Common myeloid progenitor, CD34-positive (primary cell): ENCODE data around the gene CCDC200.
"Not testable (repeated sequence)": the region's sequence is repeated elsewhere in the genome, so short reads cannot be mapped to it uniquely, and the experiment has no call there.

Source experiments
- CTCF ChIA-PET: fragments of 350-600 bp; sonication (Branson Sonifier 250); formaldehyde crosslinking; loops from one replicate; lab custom pipeline; 2021; ENCODE audit warnings: antibody characterized with exemption; lab: Charles Lee
- POLR2A ChIA-PET: fragments of 350-600 bp; sonication (Branson Sonifier 250); formaldehyde crosslinking; loops from one replicate; lab custom pipeline; 2021; ENCODE audit warnings: antibody characterized with exemption; lab: Charles Lee
- DNase-seq, 3 donors: peaks; one replicate each; pipeline versions ENCODE4 v3.0.0 to v3.0.0-alpha.2; 2013
- H3K27ac ChIP-seq, 2 experiments: 1 replicate in 1 of 2; 2 replicates in 1 of 2; pipeline ENCODE4 v1.7.0; 2013; ENCODE audit warnings: inconsistent platforms in 2 of 2, low read length in 2 of 2, mild to moderate bottlenecking in 2 of 2, low read depth in 1 of 2, moderate library complexity in 1 of 2; ENCODE audit not compliant: severe bottlenecking in 2 of 2, insufficient read depth in 1 of 2, poor library complexity in 1 of 2
- H3K27me3 ChIP-seq, 5 experiments: replicated peaks in 2 of 5; 1 replicate in 3 of 5; 2 replicates in 2 of 5; pipeline versions ENCODE4 v1.6.1 to v1.7.0; 2013; ENCODE audit warnings: low read length in 4 of 5, mild to moderate bottlenecking in 2 of 5, moderate library complexity in 2 of 5, inconsistent platforms in 1 of 5; ENCODE audit not compliant: insufficient read depth in 5 of 5, control insufficient read depth in 4 of 5
- H3K36me3 ChIP-seq, 4 experiments: 1 replicate in 2 of 4; 2 replicates in 2 of 4; pipeline versions ENCODE4 v1.6.1 to v1.7.0; 2013; ENCODE audit warnings: low read length in 3 of 4, control low read depth in 1 of 4, mild to moderate bottlenecking in 1 of 4; ENCODE audit not compliant: control insufficient read depth in 4 of 4, insufficient read depth in 4 of 4
- H3K4me1 ChIP-seq, 4 experiments: 1 replicate in 3 of 4; 2 replicates in 1 of 4; pipeline versions ENCODE4 v1.6.1 to v1.7.1; 2013; ENCODE audit warnings: low read length in 3 of 4, mild to moderate bottlenecking in 3 of 4, control low read depth in 1 of 4, inconsistent platforms in 1 of 4, moderate library complexity in 1 of 4; ENCODE audit not compliant: control insufficient read depth in 4 of 4, insufficient read depth in 4 of 4; ENCODE audit errors: control extremely low read depth in 1 of 4
- H3K4me3 ChIP-seq, 7 experiments: 1 replicate in 4 of 7; 2 replicates in 3 of 7; pipeline versions ENCODE4 v1.5.1 to v1.7.0; 2013; ENCODE audit warnings: mild to moderate bottlenecking in 7 of 7, low read length in 6 of 7, moderate library complexity in 6 of 7, inconsistent platforms in 2 of 7, low read depth in 2 of 7, control low read depth in 1 of 7; ENCODE audit not compliant: insufficient read depth in 4 of 7, control insufficient read depth in 1 of 7; ENCODE audit errors: extremely low read depth in 1 of 7
- H3K9me3 ChIP-seq, 5 experiments: 1 replicate in 4 of 5; 2 replicates in 1 of 5; pipeline versions ENCODE4 v1.6.1 to v1.7.1; 2013; ENCODE audit warnings: low read length in 4 of 5, mild to moderate bottlenecking in 2 of 5, inconsistent platforms in 1 of 5, low read depth in 1 of 5, moderate library complexity in 1 of 5; ENCODE audit not compliant: control insufficient read depth in 4 of 5, insufficient read depth in 2 of 5; ENCODE audit errors: control extremely low read depth in 1 of 5
- WGBS: methylation state at CpG from one replicate; pipeline ENCODE4 v1.1.5; 2013; ENCODE audit not compliant: insufficient coverage; 5-methylcytosine and 5-hydroxymethylcytosine counted together

CCDC200 gene

DNA sequence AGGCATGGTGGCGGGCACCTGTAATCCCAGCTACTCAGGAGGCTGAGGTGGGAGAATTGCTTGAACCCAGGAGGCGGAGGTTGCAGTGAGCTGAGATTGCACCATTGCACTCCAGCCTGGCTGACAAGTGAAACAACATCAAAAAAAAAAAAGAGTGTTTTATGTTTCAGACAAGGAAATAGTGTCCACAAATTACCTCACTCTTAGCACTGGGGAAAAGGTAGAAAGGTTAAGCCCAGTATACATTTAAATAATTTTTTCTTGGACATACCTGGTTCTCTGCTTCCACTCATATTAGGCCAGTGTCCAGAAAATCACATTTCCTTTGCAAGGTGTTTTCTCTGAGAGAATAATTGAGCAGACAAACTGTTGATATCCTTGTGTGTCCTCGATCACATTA is 25.4 kb downstream of the CCDC200 start:
- H3K27me3 ChIP-seq, H3K9me3 ChIP-seq, H3K4me3 ChIP-seq, H3K27ac ChIP-seq, H3K4me1 ChIP-seq, DNase-seq, POLR2A ChIA-PET: not testable (repeated sequence)
- H3K36me3 ChIP-seq = peaks cover 24 to 63% (median 29%) of the 10 kb centered on the region in 4 experiments
- CTCF ChIA-PET = interaction anchor here (0.6 kb wide), 1 partner anchor 107 kb away, joined by 3 read pairs; no protein-coding TSS in a partner anchor
- 100% methylated on average over 2 of the region's 3 CpGs for WGBS

DNA sequence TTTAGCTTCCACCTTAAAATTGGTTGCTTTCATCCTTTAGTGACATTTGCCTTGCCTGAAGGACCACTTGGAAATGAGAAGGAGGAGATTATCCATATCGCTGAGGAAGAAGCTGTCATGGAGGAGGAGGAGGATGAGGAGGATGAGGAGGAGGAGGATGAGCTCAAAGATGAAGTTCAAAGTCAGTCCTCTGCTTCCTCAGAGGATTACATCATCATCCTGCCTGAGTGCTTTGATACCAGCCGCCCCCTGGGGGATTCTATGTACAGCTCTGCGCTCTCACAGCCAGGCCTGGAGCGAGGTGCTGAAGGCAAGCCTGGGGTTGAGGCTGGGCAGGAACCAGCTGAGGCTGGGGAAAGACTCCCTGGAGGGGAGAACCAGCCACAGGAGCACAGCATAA is 28.3 kb downstream of the CCDC200 start:
- WGBS = 90% methylated on average over 4 of the region's 4 CpGs
- Histone ChIP-seq H3K4me3 (no peak overlapping the region), H3K27me3 (no peaks in the 10 kb centered on the region), H3K4me1 (no peaks in the 10 kb centered on the region), H3K27ac (no peak overlapping the region), H3K36me3 (peaks cover 25 to 76% (median 39%) of the 10 kb centered on the region in 4 experiments), H3K9me3 (no peaks in the 10 kb centered on the region)
- no peak for DNase-seq
- ChIA-PET CTCF (interaction anchor here (0.9 to 1.4 kb wide), 3 partner anchors 9 to 28 kb away, joined by 3 to 5 read pairs (median 4); no protein-coding TSS in a partner anchor), POLR2A (interaction anchor here (0.7 to 1.0 kb wide), 3 partner anchors 12 to 115 kb away, joined by 3 to 5 read pairs (median 3); partner anchors contain the start of gene TMEM106A)

GRCh38 chr17:43199633-43200032 is 28.8 kb downstream of the CCDC200 start:
- no peak for DNase-seq
- Histone ChIP-seq H3K36me3 (peaks cover 28 to 78% (median 42%) of the 10 kb centered on the region in 4 experiments), H3K9me3 (no peaks in the 10 kb centered on the region), H3K27ac (no peak overlapping the region), H3K4me3 (no peak overlapping the region), H3K27me3 (no peaks in the 10 kb centered on the region), H3K4me1 (no peaks in the 10 kb centered on the region)
- CTCF ChIA-PET = interaction anchor here (0.9 to 1.5 kb wide), 4 partner anchors 8 to 28 kb away, joined by 3 to 5 read pairs (median 4); no protein-coding TSS in a partner anchor
- 100% methylated on average over 2 of the region's 2 CpGs for WGBS
- POLR2A ChIA-PET = interaction anchor here (0.7 to 1.0 kb wide), 2 partner anchors 28 to 116 kb away, joined by 3 to 5 read pairs; no protein-coding TSS in a partner anchor

GRCh38 chr17:43193251-43193650 is 35.2 kb downstream of the CCDC200 start:
- WGBS = 98% methylated on average over 5 of the region's 5 CpGs
- Histone ChIP-seq H3K36me3 (peaks cover 42 to 86% (median 57%) of the 10 kb centered on the region in 4 experiments), H3K9me3 (no peaks in the 10 kb centered on the region), H3K27ac (no peak overlapping the region), H3K4me3 (no peak overlapping the region), H3K27me3 (no peaks in the 10 kb centered on the region), H3K4me1 (no peaks in the 10 kb centered on the region)
- ChIA-PET CTCF (no interaction called here), POLR2A (no interaction called here)
- no peak for DNase-seq

DNA sequence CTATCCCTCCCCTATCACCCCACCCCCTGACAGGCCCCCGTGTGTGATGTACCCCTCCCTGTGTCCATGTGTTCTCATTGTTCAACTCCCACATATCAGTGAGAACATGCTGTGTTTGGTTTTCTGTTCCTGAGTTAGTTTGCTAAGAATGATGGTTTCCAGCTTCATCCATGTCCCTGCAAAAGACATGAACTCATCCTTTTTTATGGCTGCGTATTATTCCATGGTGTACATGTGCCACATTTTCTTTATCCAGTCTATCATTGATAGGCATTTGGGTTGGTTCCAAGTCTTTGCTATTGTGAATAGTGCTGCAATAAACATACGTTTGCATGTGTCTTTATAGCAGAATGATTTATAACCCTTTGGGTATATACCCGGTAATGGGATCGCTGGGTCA is 41.8 kb downstream of the CCDC200 start:
- POLR2A ChIA-PET, H3K9me3 ChIP-seq, H3K27me3 ChIP-seq, CTCF ChIA-PET, H3K27ac ChIP-seq, H3K4me1 ChIP-seq, DNase-seq, H3K4me3 ChIP-seq: not testable (repeated sequence)
- peaks cover 20 to 44% (median 22%) of the 10 kb centered on the region in 4 experiments for H3K36me3 ChIP-seq
- 95% methylated on average over 4 of the region's 5 CpGs for WGBS

DNA sequence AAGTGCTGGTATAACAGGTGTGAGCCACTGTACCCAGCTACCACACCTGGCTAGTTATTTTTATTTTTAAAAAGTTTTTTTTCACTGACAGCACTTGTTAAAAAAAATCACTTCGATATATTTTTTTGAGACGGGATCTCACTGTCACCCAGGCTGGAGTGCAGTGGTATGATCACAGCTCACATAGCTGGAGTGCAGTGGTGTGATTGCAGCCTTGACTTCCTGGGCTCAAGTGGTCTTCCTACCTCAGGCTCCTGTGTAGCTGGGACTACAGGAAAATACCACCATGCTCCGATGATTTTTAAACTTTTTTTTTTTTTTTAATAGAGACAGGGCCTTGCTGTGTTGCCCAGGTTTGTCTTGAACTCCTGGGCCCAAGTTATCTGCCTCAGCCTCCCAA is 44.5 kb downstream of the CCDC200 start:
- DNase-seq = no peak
- WGBS = 100% methylated on average over 1 of the region's 3 CpGs
- POLR2A ChIA-PET = interaction anchor here (0.6 kb wide), 1 partner anchor 15 kb away, joined by 4 read pairs; no protein-coding TSS in a partner anchor
- Histone ChIP-seq H3K9me3 (no peaks in the 10 kb centered on the region), H3K4me1 (no peaks in the 10 kb centered on the region), H3K27me3 (no peaks in the 10 kb centered on the region), H3K36me3 (peaks cover 1 to 33% (median 8%) of the 10 kb centered on the region in 4 experiments), H3K27ac (no peak overlapping the region), H3K4me3 (no peak overlapping the region)
- CTCF ChIA-PET = no interaction called here

- Histone ChIP-seq H3K27ac (no peak overlapping the region), H3K4me3 (no peak overlapping the region), H3K9me3 (no peaks in the 10 kb centered on the region), H3K27me3 (no peaks in the 10 kb centered on the region), H3K4me1 (peaks cover 12 to 32% (median 22%) of the 10 kb centered on the region in 4 experiments), H3K36me3 (peaks cover 6 to 38% (median 12%) of the 10 kb centered on the region in 4 experiments)
- DNase-seq = no peak
- WGBS = 73% methylated on average over 2 of the region's 2 CpGs
- ChIA-PET POLR2A (no interaction called here), CTCF (interaction anchor here (0.7 kb wide), 1 partner anchor 162 kb away, joined by 3 read pairs; no protein-coding TSS in a partner anchor)
Observed at GRCh38 chr17:43176119-43176570, 52.3 kb downstream of the CCDC200 start.
